Measurements from ENCODE around the gene ATP1B3.
"Not testable (repeated sequence)": the region's sequence is repeated elsewhere in the genome, so short reads cannot be mapped to it uniquely, and the experiment has no call there.

Gene ATP1B3

GRCh38 chr3:141971571-141971970, 95.1 kb downstream of the ATP1B3 start:
- no peak for DNase-seq (ENCODE audit: extremely low spot score)
- TF ChIP-seq CTCF (IDR thresholded peaks at IDR 0.05; ENCODE audit: control extremely low read depth, extremely low read depth, low read depth, missing control alignments): no peak
- POLR2A ChIA-PET: no interaction called here
- CTCF ChIA-PET: interaction anchor here (1.3 to 2.1 kb wide), 2 partner anchors 9 kb away, joined by 3 to 8 read pairs; no protein-coding TSS in a partner anchor

- DNase-seq (ENCODE audit: extremely low spot score): no peak
- POLR2A ChIA-PET: no interaction called here
- TF ChIP-seq CTCF (IDR thresholded peaks at IDR 0.05; ENCODE audit: control extremely low read depth, extremely low read depth, low read depth, missing control alignments): no peak
- CTCF ChIA-PET: interaction anchor here (1.3 to 2.1 kb wide), 3 partner anchors 8 to 307 kb away, joined by 3 to 8 read pairs (median 3); no protein-coding TSS in a partner anchor
These were observed 96.0 kb downstream of the ATP1B3 start for GRCh38 chr3:141972399-141972798.

GRCh38 chr3:141974777-141975176, 98.3 kb downstream of the ATP1B3 start:
- CTCF ChIA-PET; POLR2A ChIA-PET; DNase-seq (ENCODE audit: extremely low spot score): not testable (repeated sequence)
